ENCODE measurements around the gene MTMR3. TPM values are rescaled to one million over a fixed set of nuclear protein-coding genes. Genes with fewer than 3 reads are reported as not detected.

The MTMR3 gene
- total and polyA plus RNA-seq, 5 donors, result 9.5 to 38.0 (median 30.7) TPM

DNA sequence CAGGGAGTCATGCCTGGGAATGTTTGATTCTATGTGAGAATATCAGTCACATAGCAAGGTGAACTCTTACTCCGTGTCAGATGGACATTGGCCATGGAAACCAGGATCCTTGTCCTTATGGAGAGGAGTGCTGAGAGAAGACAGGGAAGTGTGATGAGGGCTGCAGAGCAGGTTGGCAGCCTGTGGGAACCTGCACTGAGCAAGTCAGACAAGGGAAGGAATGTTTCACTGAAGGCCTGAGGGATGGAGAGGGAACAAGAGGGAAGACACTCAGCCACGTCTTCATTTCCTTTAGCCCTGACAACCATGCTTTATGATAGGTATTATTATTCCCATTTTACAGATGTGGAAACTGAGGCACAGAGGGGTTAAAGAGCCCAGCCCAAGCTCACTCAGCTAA is 158.9 kb downstream of the MTMR3 start:
- H3K9me3 ChIP-seq (ENCODE audit: control insufficient read depth, low read length), result no peaks in the 10 kb centered on the region
- intact Hi-C loops (cut with DNase I), result no loop called here

DNA sequence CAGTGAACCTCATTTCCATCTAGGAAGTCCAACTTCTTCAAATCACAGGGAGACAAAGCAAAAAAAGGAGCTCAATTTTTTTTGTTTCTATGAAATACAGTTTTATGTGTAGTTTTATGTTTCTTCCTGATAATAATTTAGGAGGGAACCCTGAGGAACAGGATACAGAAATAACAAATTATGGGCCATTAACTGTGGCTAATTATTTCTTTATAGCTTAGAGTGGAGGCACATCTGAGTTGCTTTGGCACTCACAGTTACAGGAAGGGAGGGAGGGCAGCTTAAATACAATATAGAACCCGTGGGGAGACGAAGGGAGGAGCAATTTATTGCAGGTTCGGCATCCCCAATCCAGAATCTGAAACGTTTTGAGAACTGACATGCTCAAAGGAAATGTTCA is 160.2 kb downstream of the MTMR3 start:
- H3K9me3 ChIP-seq (ENCODE audit: control insufficient read depth, low read length), result no peaks in the 10 kb centered on the region
- no peaks in the 10 kb centered on the region for H3K27me3 ChIP-seq (ENCODE audit: control insufficient read depth, insufficient read depth)
- no peak for ATAC-seq
- no peak overlapping the region for H3K27ac ChIP-seq (ENCODE audit: low read length)
- intact Hi-C loops (cut with DNase I), result no loop called here
- WGBS, result 45% methylated on average over 4 of the region's 4 CpGs
- DNase-seq, result no peak
- no peaks in the 10 kb centered on the region for H3K4me1 ChIP-seq (ENCODE audit: control insufficient read depth, insufficient read depth, low read length)
- no peak overlapping the region for H3K4me3 ChIP-seq (ENCODE audit: low read length)

More for the DNA sequence above, 158.9 kb downstream of the MTMR3 start:
- Histone ChIP-seq H3K4me1 (ENCODE audit: control insufficient read depth, insufficient read depth, low read length) (no peaks in the 10 kb centered on the region), H3K4me3 (ENCODE audit: low read length) (no peak overlapping the region), H3K27me3 (ENCODE audit: control insufficient read depth, insufficient read depth) (no peaks in the 10 kb centered on the region), H3K27ac (ENCODE audit: low read length) (no peak overlapping the region)
- ATAC-seq, result no peak
- 91% methylated on average over 2 of the region's 2 CpGs for WGBS
- DNase-seq, result no peak

DNA sequence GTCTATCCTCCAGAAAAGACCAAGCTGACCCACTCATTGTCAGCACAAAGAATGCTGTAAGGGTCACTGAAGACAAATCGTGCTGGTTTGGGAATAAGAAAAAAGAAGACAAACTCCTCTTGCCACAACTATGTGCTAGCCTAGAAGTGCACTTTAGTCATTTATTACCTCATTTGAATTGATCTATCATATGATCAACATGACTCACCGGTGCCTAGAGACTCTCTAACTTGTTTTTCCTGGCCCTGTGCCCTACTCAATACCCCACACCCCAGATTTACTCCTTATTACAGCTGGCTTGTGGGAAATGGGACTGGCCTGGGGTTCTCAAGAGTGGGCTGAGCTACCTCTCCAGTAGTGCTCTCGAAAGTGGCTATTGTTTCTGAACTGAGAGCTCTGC is 161.4 kb downstream of the MTMR3 start:
- 40% methylated on average over 3 of the region's 3 CpGs for WGBS
- no peak for DNase-seq
- peak in 1 of 2 donors; percentile 36 for ATAC-seq
- H3K27ac ChIP-seq (ENCODE audit: low read length), result no peak overlapping the region
- no peaks in the 10 kb centered on the region for H3K27me3 ChIP-seq (ENCODE audit: control insufficient read depth, insufficient read depth)
- no peaks in the 10 kb centered on the region for H3K4me1 ChIP-seq (ENCODE audit: control insufficient read depth, insufficient read depth, low read length)
- intact Hi-C loops (cut with DNase I), result no loop called here
- no peak overlapping the region for H3K4me3 ChIP-seq (ENCODE audit: low read length)
- H3K9me3 ChIP-seq (ENCODE audit: control insufficient read depth, low read length), result no peaks in the 10 kb centered on the region

DNA sequence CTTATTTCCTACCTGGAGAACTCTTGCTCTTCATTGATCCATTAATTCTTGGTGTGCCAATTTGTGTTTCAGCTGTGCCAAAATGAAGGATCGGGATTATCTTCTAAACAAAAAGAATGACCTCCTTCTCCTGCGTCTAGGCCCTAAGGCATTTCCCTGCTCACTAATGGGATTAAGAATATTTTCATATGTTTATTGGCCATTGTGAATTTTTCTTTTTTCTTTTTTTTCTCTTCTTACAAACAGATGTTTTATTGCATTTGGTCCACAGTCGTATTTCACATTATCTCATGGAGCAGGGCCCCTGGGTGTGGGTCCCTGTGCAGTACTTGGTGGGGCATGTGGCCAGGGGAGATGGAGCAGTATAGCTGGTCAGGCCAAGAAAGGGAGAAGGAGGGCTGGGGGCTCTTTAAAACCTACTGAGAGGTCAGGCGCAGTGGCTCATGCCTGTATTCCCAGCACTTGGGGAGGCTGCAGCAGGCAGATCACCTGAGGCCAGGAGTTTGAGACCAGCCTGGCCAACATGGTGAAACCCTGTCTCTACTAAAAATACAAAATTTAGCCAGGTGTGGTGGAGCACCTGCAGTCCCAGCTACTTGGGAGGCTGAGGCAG is 162.0 kb downstream of the MTMR3 start:
- H3K9me3 ChIP-seq (ENCODE audit: control insufficient read depth, low read length), result no peaks in the 10 kb centered on the region
- no peak overlapping the region for H3K27ac ChIP-seq (ENCODE audit: low read length)
- DNase-seq (no peak), ATAC-seq (no peak)
- 77% methylated on average over 4 of the region's 4 CpGs for WGBS
- no peaks in the 10 kb centered on the region for H3K4me1 ChIP-seq (ENCODE audit: control insufficient read depth, insufficient read depth, low read length)
- intact Hi-C loops (cut with DNase I), result no loop called here
- H3K4me3 ChIP-seq (ENCODE audit: low read length), result no peak overlapping the region
- no peaks in the 10 kb centered on the region for H3K27me3 ChIP-seq (ENCODE audit: control insufficient read depth, insufficient read depth)

DNA sequence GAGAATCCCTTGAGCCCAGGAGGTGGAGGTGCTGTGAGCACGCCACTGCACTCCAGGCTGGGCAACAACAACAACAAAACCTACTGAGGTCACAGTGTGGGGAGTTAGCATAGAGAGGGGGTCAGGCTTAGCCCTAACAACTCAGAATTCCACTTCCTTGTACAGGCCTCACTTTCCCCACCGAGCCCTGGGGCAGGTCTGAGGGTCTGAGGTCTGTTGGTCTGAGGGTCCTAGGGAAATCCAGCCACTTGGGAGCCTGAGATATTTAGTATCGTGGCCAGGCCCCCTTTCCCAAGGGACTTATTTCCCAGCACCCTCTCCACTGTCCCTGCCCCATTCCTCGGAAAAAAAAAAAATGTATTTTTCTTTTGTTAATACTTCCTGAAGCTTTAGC is 162.5 kb downstream of the MTMR3 start:
- intact Hi-C loops (cut with DNase I), result no loop called here
- no peak for DNase-seq

DNA sequence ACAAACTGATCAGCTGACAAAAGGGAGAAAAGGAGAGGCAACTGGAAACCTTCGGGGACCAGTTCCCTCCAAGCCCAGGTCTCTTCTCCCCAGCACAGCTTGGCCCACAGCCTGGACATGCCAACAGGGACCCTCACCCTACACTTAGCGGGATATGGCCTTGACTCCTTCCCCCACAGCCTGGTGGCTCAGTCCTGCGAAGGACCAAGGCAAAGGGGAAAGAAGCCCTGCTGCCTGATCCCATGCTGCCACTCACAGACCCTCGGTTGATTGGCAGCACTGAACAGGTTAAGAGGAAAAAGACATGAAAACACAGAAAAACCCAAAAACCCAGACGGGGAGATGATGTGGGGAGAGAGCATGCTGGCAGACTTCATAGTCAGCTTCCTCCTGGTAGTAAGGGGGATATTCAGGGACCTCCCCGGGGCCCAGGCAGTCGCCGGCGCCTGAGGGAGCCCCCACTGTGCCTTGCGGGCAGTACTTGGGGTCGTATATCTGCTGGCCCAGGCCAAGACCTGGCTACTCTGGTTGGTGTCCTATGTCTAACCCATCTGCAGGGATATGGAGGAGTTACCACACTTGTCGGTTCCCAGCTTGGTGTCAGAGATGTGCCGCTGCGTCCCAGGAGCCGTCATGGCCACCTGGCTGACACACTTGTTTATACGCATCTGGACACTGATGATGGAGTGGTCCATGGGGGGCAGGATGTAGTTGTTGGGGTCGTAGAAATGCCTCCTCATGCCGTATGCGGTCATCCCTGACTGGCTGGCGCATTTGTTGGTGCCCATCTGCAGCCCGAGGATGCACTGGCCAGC is 163.1 kb downstream of the MTMR3 start:
- H3K27ac ChIP-seq (ENCODE audit: low read length), result no peak overlapping the region
- no peaks in the 10 kb centered on the region for H3K4me1 ChIP-seq (ENCODE audit: control insufficient read depth, insufficient read depth, low read length)
- DNase-seq, result no peak
- ATAC-seq, result no peak
- H3K9me3 ChIP-seq (ENCODE audit: control insufficient read depth, low read length), result no peaks in the 10 kb centered on the region
- WGBS, result 93% methylated on average over 21 of the region's 21 CpGs
- H3K27me3 ChIP-seq (ENCODE audit: control insufficient read depth, insufficient read depth), result no peaks in the 10 kb centered on the region
- intact Hi-C loops (cut with DNase I), result no loop called here
- H3K4me3 ChIP-seq (ENCODE audit: low read length), result no peak overlapping the region

More for the DNA sequence above, 162.5 kb downstream of the MTMR3 start:
- Histone ChIP-seq H3K27me3 (ENCODE audit: control insufficient read depth, insufficient read depth) (no peaks in the 10 kb centered on the region), H3K4me3 (ENCODE audit: low read length) (no peak overlapping the region), H3K9me3 (ENCODE audit: control insufficient read depth, low read length) (no peaks in the 10 kb centered on the region), H3K4me1 (ENCODE audit: control insufficient read depth, insufficient read depth, low read length) (no peaks in the 10 kb centered on the region), H3K27ac (ENCODE audit: low read length) (no peak overlapping the region)
- 89% methylated on average over 4 of the region's 4 CpGs for WGBS
- no peak for ATAC-seq

DNA sequence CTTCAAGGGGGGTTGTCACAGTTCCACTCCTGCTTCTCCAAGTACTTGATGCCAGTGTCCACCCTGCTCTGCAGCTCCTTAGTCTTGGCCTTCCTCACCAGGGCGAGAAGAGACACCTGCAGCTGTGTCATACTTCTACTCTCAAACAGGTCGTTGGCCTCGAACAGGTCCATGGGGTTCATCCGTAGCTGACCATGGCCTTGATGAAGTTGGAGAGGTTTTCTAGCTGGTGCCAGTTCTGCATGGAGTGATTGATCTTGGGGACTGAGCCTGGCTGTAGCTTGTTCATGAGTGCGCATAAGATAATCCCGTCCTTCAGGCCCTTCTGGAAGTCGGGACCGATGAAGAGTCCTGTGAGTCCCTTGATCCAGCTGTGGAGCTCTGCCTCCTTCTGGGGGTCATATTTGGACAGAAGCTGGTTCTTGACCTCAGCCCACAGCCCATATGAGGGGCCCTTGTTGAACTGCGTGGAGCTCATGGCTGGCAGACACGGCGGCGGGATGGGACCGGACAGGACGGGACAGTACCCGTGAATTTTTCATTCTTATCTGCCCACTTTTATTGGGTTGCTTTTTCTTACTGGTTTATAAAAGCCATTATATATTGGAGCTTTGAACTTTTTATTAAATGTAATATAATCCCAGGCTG is 163.9 kb downstream of the MTMR3 start:
- no peak overlapping the region for H3K4me3 ChIP-seq (ENCODE audit: low read length)
- no peak for DNase-seq
- WGBS, result 96% methylated on average over 15 of the region's 15 CpGs
- no peak for ATAC-seq
- H3K9me3 ChIP-seq (ENCODE audit: control insufficient read depth, low read length), result no peaks in the 10 kb centered on the region
- H3K4me1 ChIP-seq (ENCODE audit: control insufficient read depth, insufficient read depth, low read length), result no peaks in the 10 kb centered on the region
- H3K27ac ChIP-seq (ENCODE audit: low read length), result no peak overlapping the region
- no peaks in the 10 kb centered on the region for H3K27me3 ChIP-seq (ENCODE audit: control insufficient read depth, insufficient read depth)
- intact Hi-C loops (cut with DNase I), result no loop called here

DNA sequence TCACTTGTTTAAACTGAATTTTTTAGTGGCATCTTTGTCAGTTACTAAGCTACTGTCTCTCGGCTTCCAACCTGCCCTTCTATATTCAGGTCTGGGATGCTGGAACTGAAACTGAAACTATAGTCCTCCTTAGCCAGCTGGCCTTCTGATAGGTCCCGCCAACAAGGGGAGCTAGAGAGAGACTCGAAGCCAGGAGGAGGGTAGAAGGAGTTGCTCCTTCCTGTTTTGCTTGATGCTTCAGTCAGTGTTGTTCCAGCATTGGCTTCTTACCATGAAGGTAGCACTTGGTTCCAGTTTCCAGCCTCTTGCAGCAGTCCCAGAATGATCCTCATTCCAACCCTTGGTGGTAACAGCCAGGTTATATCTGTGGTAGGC is 164.4 kb downstream of the MTMR3 start:
- intact Hi-C loops (cut with DNase I), result no loop called here
- H3K9me3 ChIP-seq (ENCODE audit: control insufficient read depth, low read length), result no peaks in the 10 kb centered on the region
- no peak overlapping the region for H3K4me3 ChIP-seq (ENCODE audit: low read length)
- 63% methylated on average over 3 of the region's 3 CpGs for WGBS
- no peak overlapping the region for H3K27ac ChIP-seq (ENCODE audit: low read length)
- DNase-seq (no peak), ATAC-seq (no peak)
- no peaks in the 10 kb centered on the region for H3K4me1 ChIP-seq (ENCODE audit: control insufficient read depth, insufficient read depth, low read length)
- H3K27me3 ChIP-seq (ENCODE audit: control insufficient read depth, insufficient read depth), result no peaks in the 10 kb centered on the region

DNA sequence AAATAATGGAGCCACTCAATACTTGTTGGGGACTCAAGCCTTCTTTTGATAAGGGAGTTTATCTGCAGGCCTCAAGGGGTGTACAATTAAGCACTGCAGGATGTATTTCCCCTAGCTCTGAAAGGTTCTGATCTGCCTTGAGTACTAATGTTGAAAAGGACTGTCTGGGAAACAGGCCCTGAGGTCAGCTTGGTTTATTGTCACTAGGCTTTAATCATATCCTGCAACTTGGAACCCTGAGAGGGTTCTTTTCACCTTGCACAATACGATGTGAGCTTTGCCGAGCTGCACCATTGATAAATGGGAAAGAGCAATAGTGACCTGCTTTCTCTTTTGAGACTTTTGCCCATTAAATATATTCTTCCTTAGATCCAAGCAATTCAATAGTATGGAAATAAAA is 165.7 kb downstream of the MTMR3 start:
- DNase-seq, result no peak
- Histone ChIP-seq H3K9me3 (ENCODE audit: control insufficient read depth, low read length) (no peaks in the 10 kb centered on the region), H3K4me1 (ENCODE audit: control insufficient read depth, insufficient read depth, low read length) (no peaks in the 10 kb centered on the region), H3K27ac (ENCODE audit: low read length) (no peak overlapping the region), H3K4me3 (ENCODE audit: low read length) (no peak overlapping the region), H3K27me3 (ENCODE audit: control insufficient read depth, insufficient read depth) (no peaks in the 10 kb centered on the region)
- intact Hi-C loops (cut with DNase I), result no loop called here
- ATAC-seq, result no peak
- 72% methylated on average over 2 of the region's 2 CpGs for WGBS

DNA sequence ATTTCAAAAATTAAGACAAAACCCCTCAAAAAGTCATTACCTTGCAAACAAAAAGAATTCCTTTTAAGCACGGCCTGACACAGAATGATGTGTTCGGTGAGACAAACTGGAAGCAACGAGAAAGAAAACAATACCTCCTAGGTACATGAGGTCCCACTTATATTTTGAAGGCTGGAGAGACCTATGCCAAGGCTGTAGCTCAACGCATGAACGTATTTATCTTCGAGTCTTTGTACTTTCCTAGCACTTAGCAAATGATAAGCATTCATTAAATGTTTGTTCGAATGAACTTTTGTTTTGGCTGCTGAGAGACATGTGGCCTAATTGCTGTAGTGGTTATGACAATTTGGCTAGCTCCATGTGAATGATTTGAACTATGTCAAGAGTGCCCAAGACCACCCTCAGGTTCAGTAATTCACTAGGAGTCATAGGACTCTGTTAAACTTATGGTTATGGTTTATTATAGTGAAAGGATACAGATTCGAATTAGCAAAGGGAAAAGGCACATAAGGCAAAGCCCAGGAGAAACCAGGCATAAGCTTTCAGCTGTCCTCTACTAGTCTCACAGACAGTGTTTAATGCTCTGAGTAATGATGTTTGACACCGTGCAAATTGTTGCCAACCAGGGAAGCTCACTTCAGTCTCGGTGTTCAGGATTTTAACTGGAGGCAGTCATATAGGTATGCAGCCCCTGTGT is 171.2 kb downstream of the MTMR3 start:
- ATAC-seq, result no peak
- Histone ChIP-seq H3K9me3 (ENCODE audit: control insufficient read depth, low read length) (no peaks in the 10 kb centered on the region), H3K4me3 (ENCODE audit: low read length) (no peak overlapping the region), H3K4me1 (ENCODE audit: control insufficient read depth, insufficient read depth, low read length) (peaks cover 5% of the 10 kb centered on the region), H3K27me3 (ENCODE audit: control insufficient read depth, insufficient read depth) (no peaks in the 10 kb centered on the region), H3K27ac (ENCODE audit: low read length) (no peak overlapping the region)
- DNase-seq, result no peak
- intact Hi-C loops (cut with DNase I), result no loop called here
- WGBS, result 66% methylated on average over 10 of the region's 10 CpGs

DNA sequence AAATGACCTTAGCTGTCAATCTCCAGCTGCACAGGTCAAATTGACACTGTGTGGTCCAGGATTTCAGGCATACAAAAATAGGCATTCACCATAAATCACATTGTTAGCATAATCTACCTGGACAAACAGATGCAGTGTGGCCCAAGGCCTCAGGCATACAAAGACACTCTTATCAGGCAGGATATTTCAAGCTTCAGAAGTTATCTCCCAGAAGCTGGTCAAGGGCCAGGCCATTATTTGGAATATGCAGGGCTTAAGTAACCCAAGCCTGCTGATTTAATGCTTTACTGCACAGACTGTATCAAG is 171.7 kb downstream of the MTMR3 start:
- peak in 1 of 2 donors; percentile 34 for ATAC-seq

More for the DNA sequence above, 171.7 kb downstream of the MTMR3 start:
- no peaks in the 10 kb centered on the region for H3K9me3 ChIP-seq (ENCODE audit: control insufficient read depth, low read length)
- no peak for DNase-seq
- H3K4me3 ChIP-seq (ENCODE audit: low read length), result no peak overlapping the region
- intact Hi-C loops (cut with DNase I), result no loop called here
- peaks cover 5% of the 10 kb centered on the region for H3K4me1 ChIP-seq (ENCODE audit: control insufficient read depth, insufficient read depth, low read length)
- H3K27ac ChIP-seq (ENCODE audit: low read length), result no peak overlapping the region
- no peaks in the 10 kb centered on the region for H3K27me3 ChIP-seq (ENCODE audit: control insufficient read depth, insufficient read depth)
